OCI-LY1 (cell line): Measurements from ENCODE around the gene H6PD.

Experiments
- H2AFZ ChIP-seq: fragments of 200-600 bp; sonication (generic), shearing (Covaris generic); 2 replicates; pipeline ENCODE4 v1.6.0; 2014; ENCODE audit warnings: antibody characterized with exemption, mild to moderate bottlenecking, low read length
- H3F3A ChIP-seq: fragments of 200-600 bp; sonication (generic), shearing (Covaris generic); 2 replicates; pipeline ENCODE4 v1.6.0; 2014; ENCODE audit warnings: mild to moderate bottlenecking, antibody characterized with exemption, low read length, moderate library complexity; ENCODE audit not compliant: insufficient read depth
- H3K27ac ChIP-seq: fragments of 200-600 bp; sonication (generic); 2 replicates; pipeline ENCODE4 v1.5.1; 2014; ENCODE audit warnings: low read length, mixed run types, mild to moderate bottlenecking, low read depth; ENCODE audit not compliant: poor library complexity, severe bottlenecking
- H3K27me3 ChIP-seq: fragments of 200-600 bp; sonication (generic); 2 replicates; pipeline ENCODE4 v1.6.0; 2014; ENCODE audit warnings: antibody characterized with exemption, mild to moderate bottlenecking, low read length, moderate library complexity; ENCODE audit not compliant: insufficient read depth
- H3K36me3 ChIP-seq: fragments of 200-600 bp; sonication (generic); 2 replicates; pipeline ENCODE4 v1.6.1; 2014; ENCODE audit warnings: mild to moderate bottlenecking, antibody characterized with exemption, low read length, moderate library complexity, mixed read lengths; ENCODE audit not compliant: insufficient read depth
- H3K4me1 ChIP-seq: fragments of 200-600 bp; sonication (generic); 2 replicates; pipeline ENCODE4 v1.5.1; 2014; ENCODE audit warnings: mild to moderate bottlenecking, low read length, moderate library complexity; ENCODE audit not compliant: insufficient read depth, severe bottlenecking
- H3K4me2 ChIP-seq: fragments of 200-600 bp; sonication (generic), shearing (Covaris generic); 2 replicates; pipeline ENCODE4 v1.6.1; 2014; ENCODE audit warnings: low read length
- H3K4me3 ChIP-seq: fragments of 200-600 bp; sonication (generic); 2 replicates; pipeline ENCODE4 v1.5.1; 2014; ENCODE audit warnings: low read length, low read depth, mild to moderate bottlenecking, mixed read lengths; ENCODE audit not compliant: poor library complexity, severe bottlenecking
- H3K79me2 ChIP-seq: fragments of 200-600 bp; shearing (Covaris generic); 2 replicates; pipeline ENCODE4 v1.6.1; 2016; ENCODE audit warnings: mixed run types, low read length, mixed read lengths; ENCODE audit not compliant: insufficient read depth
- H3K9ac ChIP-seq: fragments of 200-600 bp; sonication (generic), shearing (Covaris generic); 2 replicates; pipeline ENCODE4 v1.6.1; 2014; ENCODE audit warnings: mild to moderate bottlenecking, low read length, mixed read lengths
- H3K9me2 ChIP-seq: fragments of 200-600 bp; sonication (generic), shearing (Covaris generic); 2 replicates; pipeline ENCODE4 v1.6.1; 2014; ENCODE audit warnings: low read depth, mild to moderate bottlenecking, low read length, mixed read lengths
- H3K9me3 ChIP-seq: fragments of 200-600 bp; shearing (Covaris generic); 2 replicates; pipeline ENCODE4 v1.6.1; 2014; ENCODE audit warnings: low read length, mixed read lengths
- H4K20me1 ChIP-seq: fragments of 200-600 bp; sonication (generic), shearing (Covaris generic); 2 replicates; pipeline ENCODE4 v1.6.0; 2016; ENCODE audit warnings: mild to moderate bottlenecking, low read length; ENCODE audit not compliant: insufficient read depth
- CTCF ChIP-seq: fragments of 200-600 bp; sonication (generic), shearing (Covaris generic); IDR thresholded peaks from 2 replicates; pipeline ENCODE4 v1.5.1; 2017; ENCODE audit warnings: mild to moderate bottlenecking, antibody characterized with exemption, low read length, moderate library complexity, mixed read lengths
- EZH2 ChIP-seq: fragments of 200-600 bp; sonication (generic), shearing (Covaris generic); IDR thresholded peaks from 2 replicates; pipeline ENCODE4 v1.8.0; 2017; ENCODE audit warnings: borderline replicate concordance, mixed run types, mild to moderate bottlenecking, antibody characterized with exemption, low read length, moderate library complexity, mixed read lengths

Gene H6PD

GRCh38 chr1:9200441-9200840, 34.1 kb upstream of the H6PD start:
- Histone ChIP-seq H3K4me3 (no peak overlapping the region), H3F3A (no peaks in the 10 kb centered on the region), H3K27me3 (peaks cover 33% of the 10 kb centered on the region), H3K79me2 (no peaks in the 10 kb centered on the region), H4K20me1 (no peaks in the 10 kb centered on the region), H3K9ac (no peak overlapping the region), H3K4me2 (no peak overlapping the region), H3K36me3 (no peaks in the 10 kb centered on the region), H3K9me2 (no peaks in the 10 kb centered on the region), H3K27ac (no peak overlapping the region), H3K9me3 (no peaks in the 10 kb centered on the region), H3K4me1 (no peaks in the 10 kb centered on the region), H2AFZ (no peak overlapping the region)
- TF ChIP-seq EZH2 (no peak), CTCF (no peak)

- Histone ChIP-seq H2AFZ (no peak overlapping the region), H3K9ac (no peak overlapping the region), H3K4me2 (no peak overlapping the region), H3K4me3 (no peak overlapping the region), H3K27ac (no peak overlapping the region), H3K4me1 (no peaks in the 10 kb centered on the region), H3K36me3 (no peaks in the 10 kb centered on the region), H3K9me2 (no peaks in the 10 kb centered on the region), H3K79me2 (no peaks in the 10 kb centered on the region), H3F3A (no peaks in the 10 kb centered on the region), H3K27me3 (peaks cover 40% of the 10 kb centered on the region), H4K20me1 (no peaks in the 10 kb centered on the region), H3K9me3 (no peaks in the 10 kb centered on the region)
- TF ChIP-seq CTCF, result no peak
- TF ChIP-seq EZH2, result no peak
Observed at GRCh38 chr1:9201401-9202239, 33.0 kb upstream of the H6PD start.

GRCh38 chr1:9202240-9202870, 32.2 kb upstream of the H6PD start:
- H3K27me3 ChIP-seq, result peaks cover 40% of the 10 kb centered on the region
- no peaks in the 10 kb centered on the region for H3K36me3 ChIP-seq
- no peaks in the 10 kb centered on the region for H4K20me1 ChIP-seq
- no peak overlapping the region for H3K4me2 ChIP-seq
- H2AFZ ChIP-seq, result no peak overlapping the region
- H3K27ac ChIP-seq, result no peak overlapping the region
- H3K9ac ChIP-seq, result no peak overlapping the region
- no peaks in the 10 kb centered on the region for H3K9me3 ChIP-seq
- H3K4me1 ChIP-seq, result no peaks in the 10 kb centered on the region
- H3K4me3 ChIP-seq, result no peak overlapping the region
- H3K79me2 ChIP-seq, result no peaks in the 10 kb centered on the region
- TF ChIP-seq EZH2 (no peak), CTCF (no peak)
- H3K9me2 ChIP-seq, result no peaks in the 10 kb centered on the region
- no peaks in the 10 kb centered on the region for H3F3A ChIP-seq
